Effector CD4-positive, alpha-beta T cell (primary cell): ENCODE measurements around the gene DDX5.
"Not testable (repeated sequence)": the region's sequence is repeated elsewhere in the genome, so short reads cannot be mapped to it uniquely, and the experiment has no call there.

Source experiments
- DNase-seq: peaks from one replicate; pipeline ENCODE4 v3.0.0-alpha.2; 2020

Gene DDX5

DNA sequence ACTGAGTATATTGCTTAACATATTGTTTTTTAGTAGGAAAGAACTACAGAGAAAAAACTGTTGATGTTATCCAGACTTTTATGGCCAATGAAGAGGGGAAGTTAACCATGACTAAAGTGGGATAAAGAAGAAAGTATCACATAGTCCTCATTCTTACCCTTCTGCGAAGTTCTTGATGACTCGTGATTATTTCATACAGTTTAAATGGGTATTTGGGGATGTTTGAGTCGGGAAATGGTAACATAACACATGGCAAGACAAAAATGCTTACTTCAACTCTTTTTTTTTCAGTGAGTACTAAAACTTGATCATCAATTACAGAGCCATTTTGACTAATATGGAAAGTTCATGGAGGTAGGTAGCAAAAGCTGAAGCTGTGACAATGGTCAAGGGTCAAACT lies 14.1 kb downstream of the DDX5 start:
- no peak for DNase-seq

DNA sequence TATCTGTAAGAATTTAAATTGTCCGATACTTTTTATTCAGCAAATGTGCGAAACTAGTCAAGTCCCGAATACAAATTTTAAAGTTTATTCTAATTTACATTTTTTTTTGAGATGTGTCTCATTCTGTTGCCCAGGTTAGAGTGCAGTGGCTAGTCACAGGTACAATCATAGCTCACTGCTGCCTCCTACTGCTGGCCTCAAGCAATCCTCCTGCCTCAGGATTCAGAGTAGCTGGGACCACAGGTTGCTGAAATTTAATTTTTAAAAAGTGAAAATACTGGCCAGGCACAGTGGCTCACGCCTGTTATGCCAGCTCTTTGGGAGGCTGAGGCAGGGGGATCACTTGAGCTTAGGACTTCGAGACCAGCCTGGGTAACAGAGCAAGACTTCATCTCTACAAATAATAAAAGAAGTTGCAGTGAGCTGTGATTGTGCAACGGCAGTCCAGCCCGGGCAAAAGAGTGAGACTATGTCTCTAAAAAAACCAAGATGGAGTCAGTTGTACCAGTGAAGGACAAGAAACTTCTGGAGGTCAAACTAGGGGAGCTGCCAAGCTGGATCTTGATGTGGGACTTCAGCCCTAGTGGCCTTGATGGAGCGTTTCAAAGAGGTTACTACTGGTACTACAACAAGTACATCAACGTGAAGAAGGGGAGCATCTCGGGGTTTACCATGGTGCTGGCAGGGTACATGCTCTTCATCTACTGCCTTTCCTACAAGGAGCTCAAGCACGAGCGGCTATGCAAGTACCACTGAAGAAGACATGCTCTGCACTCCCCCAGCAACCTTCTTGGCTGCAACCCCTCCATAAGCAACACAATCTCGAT lies 14.8 kb downstream of the DDX5 start:
- peak; percentile 24 for DNase-seq

DNA sequence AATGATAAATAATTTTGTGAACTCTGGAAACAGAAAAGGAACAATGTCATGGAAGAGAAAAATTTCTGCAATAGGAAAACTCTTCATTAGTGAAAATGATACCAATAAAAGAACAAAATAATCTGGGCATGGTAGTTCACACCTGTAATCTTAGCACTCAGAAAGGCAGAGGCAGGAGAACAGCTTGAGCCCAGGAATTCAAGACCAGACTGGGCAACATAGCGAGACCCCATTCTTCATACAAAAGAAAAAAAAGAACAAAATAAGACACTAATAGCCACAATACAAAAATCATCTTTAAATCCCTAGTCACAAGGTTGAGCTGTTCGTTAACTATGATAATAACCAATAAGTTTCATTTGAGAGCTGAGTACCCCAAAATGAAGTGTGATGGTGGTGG lies 17.8 kb downstream of the DDX5 start:
- no peak for DNase-seq

DNA sequence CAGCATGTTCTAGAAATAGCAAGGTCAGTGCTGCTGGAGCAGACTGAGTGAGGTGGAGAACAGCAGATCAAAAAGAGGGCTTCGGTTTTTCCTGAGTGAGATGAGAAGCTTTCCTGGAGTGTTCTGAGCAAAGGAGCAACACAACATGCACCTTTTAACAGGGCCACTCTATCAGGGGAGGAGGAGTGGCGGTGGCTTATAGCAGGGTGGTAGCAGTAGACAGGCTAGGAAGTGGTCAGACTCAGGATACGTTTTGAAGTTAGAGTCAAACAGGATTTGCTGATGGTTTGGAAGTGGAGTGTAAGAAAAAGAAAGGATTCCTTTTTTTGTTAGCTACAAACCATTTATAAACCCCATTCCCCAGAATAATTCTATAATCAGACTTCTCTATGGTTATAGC lies 21.7 kb downstream of the DDX5 start:
- DNase-seq: no peak

DNA sequence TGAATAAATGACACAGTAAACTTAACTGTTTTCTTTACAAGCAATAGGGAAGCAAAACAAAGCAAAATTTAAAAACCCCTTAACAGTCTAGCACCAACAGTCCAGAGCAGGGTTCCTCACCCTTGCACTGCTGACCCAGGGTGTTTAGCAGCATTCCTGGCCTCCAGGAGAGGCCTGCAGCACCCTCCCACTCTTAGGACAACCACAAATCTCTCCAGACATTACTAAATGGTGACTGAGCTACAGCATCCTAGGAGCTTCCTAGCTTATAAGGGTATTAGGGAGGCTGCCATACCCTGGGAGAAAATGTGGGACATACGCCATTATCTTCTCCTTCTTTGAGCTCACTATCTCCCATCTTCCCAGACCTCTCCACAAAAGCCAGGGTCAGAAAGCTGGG lies 25.1 kb downstream of the DDX5 start:
- DNase-seq: no peak

DNA sequence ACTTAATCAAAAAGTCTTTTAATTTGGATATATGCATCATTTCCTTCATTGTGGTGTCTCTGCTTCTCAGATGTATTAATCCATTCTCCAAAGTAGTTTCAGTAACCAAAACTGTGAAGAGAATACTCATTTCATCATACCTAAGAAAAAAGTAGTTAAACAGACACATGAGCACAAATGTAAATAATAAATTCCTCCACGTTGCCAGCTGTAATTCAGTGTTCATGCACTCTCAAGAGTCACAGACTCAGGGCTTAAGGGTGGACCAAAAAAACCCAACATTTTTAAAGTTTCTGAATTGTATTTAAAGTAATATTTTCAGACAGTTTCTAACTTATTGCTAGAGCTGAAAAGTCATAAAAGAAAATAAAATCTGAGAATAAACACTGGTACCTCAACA lies 28.2 kb downstream of the DDX5 start:
- DNase-seq: no peak

DNA sequence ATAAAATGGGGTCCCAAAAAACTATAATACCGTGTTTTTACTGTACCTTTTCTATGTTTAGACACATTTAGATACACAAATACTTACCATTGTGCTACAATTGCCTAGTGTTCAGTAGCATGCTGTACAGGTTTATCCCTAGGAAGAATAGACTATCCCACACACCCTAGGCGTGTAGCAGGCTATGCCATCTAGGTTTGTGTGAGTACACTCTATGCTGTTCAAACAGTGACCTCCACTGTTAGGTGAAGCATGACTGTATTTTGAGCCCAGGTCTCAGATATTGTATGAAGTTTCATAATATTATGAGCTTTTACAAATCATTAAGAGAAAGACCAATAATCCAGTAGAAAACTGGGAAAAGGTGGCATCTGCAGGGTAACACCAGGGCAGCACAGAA lies 33.5 kb downstream of the DDX5 start:
- no peak for DNase-seq

DNA sequence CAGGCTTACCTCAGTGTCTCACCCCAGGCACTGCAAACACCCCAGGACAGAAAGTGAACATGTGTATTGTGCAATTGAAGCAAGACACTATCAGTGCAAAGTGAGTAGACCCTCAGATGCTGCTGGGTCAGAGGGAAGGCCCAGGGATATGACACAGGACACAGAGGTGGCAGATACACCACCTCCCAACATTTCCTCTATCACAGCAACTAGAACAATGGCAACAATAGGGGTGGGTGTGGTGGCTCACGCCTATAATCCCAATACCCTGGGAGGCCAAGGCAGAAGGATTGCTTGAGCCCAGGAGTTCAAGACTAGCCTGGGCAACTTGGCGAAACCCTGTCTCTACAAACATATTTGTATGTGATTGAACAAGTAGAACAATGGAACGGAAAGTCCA lies 34.6 kb downstream of the DDX5 start:
- no peak for DNase-seq

DNA sequence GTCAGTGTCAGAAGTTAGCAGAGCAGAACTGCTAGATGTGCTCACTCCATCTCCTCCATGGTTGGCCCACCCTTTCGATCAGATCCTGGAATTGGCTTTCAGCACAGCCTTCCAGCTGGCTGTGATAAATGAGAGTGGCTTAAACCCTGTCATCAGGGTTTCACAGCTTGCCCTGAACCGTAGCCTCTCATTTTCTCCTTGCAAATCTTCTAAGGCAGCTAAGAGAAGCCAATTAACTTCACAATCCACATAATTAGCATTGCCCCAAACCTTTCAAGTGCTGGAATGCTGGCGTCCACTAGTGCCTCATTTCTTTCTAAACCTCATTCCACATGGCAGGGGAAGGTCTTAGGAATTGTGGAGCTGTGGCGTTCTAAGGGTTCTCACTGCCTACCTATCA lies 35.5 kb downstream of the DDX5 start:
- DNase-seq: no peak

DNA sequence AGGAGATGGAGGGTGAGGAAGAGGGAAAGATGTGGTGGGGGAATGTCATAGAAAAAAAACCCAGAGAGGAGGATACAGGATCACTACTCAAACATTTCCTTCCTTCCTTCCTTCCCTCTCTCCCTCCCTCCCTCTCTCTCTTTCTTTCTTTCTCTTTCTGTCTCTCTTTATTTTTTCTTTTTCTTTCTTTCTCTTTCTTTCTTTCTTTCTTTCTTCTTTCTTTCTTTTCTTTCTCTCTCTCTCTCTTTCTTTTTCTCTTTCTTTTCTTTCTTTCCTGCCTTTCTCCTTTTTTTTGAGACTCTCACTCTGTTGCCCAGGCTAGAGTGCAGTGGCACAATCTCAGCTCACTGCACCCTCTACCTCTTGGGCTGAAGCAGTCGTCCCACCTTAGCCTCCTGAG lies 39.3 kb downstream of the DDX5 start:
- not testable (repeated sequence) for DNase-seq

DNA sequence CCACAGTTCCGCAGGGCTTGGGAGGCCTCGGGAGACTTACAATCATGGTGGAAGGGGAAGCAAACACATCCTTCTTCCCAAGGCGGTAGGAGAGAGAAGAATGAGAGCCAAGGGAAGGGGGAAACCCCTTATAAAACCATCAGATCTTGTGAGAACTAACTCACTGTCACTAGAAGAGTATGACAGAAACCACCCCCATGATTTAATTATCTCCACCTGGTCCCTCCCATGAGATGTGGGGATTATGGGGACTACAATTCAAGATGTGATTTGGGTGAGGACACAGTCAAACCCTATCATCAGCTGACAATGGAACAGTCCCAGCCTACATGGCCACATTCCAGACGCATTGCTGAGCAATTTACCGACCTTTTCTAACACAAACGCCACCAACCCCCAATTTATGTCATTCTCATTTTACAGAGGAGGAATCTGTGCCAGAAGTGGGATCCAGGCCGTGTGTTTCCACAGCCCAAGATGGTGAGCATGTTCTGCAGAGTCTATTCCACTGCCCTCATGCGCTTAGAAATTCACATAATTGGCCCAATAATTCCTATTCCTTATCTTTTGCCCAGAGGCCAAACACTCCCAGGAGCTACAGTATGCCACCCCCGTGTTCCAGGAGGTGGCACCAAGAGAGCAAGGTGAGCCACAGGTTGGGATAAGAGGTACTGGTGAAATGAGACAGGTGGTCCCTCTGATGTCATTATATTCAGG lies 39.9 kb downstream of the DDX5 start:
- DNase-seq: no peak

DNA sequence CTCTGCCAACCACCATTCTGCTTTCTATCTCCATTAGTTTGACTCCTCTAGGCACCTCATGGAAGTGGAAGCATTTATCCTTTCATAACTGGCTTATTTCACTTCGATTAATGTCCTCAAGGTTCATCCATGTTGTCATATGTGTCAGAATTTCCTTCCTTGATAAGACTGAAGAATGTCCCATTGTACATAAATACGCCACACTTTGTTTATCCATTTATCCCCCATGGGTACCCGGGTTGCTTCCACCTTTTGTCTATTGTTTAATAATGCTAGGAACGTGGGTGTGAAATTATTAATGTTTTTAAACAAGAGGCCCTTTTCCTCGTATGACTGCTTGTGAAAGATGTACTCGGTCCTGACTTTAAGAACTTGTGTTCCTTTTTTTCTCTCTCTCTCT lies 44.3 kb downstream of the DDX5 start:
- DNase-seq: no peak

DNA sequence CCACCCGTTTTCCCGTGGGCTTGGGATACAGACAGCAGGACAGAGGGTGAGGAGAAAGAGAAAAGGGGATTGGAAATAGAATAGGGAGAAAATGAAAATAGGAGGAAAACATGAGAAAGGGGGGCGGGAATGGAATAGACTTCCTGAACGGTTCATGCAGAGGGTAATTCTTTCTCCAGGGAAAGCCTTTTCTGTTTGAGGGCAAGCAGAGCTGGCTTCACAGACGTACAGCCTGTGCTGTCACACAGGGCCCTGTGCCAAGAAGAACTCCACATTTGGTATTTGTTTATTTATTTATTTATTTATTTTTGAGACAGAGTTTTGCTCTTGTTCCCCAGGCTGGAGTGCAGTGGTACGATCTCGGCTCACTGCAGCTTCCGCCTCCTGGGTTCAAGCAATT lies 45.1 kb downstream of the DDX5 start:
- DNase-seq: no peak

DNA sequence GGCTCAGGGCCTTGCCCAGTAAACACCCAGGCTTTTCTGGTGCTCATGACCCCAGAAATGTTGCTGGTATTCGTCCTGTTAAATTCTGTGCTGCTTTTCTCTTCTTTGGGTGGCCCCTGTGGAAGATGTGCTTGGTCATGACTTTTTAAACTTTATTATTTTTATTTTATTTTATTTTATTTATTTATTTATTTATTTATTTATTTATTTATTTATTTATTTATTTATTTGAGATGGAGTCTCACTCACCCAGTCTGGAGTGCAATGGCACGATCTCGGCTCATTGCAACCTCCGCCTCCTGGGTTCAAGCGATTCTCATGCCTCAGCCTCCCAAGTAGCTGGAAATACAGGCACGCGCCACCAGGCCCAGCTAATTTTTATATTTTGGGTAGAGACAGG lies 46.3 kb downstream of the DDX5 start:
- not testable (repeated sequence) for DNase-seq

DNA sequence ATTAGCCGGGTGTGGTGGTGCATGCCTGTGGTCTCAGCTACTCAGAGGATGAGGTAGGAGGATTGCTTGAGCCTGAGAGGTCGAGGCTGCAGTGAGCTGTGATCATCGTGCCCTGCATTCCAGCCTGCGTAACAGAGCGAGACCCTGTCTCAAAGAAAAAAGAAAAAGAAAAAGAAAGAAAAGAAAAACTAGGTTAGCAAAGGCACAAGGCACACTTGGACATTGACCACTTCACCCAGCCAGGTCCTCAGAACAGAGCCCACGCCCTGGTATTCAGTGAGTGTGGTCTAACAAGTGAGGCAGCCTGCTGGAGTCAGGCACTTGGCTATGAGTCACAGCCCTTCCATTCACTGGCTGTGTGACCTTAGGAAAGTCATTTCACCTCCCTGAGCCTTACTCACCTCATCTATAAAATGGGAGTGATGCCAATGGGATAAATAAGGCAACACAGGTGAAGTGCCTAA lies 46.8 kb downstream of the DDX5 start:
- no peak for DNase-seq

DNA sequence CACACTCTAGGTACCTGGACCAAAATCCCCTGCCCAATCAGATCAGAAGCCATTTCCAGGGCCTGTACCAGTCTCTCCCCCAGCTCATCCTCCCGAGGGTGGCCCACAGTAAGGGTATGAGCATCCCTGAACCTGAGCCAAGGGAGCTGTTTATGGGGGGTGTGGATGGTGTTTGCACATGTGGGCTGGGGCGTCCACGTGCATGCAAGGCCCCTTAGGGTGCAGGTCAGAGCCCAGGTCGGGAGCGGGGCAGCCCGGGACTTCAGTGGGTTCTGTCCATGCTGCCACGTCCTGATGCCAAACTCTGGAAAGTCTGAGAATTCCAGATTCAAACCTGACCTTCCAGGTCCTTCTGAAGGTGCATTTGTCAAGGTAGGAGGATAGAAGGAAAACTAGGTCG lies 47.3 kb downstream of the DDX5 start:
- no peak for DNase-seq

DNA sequence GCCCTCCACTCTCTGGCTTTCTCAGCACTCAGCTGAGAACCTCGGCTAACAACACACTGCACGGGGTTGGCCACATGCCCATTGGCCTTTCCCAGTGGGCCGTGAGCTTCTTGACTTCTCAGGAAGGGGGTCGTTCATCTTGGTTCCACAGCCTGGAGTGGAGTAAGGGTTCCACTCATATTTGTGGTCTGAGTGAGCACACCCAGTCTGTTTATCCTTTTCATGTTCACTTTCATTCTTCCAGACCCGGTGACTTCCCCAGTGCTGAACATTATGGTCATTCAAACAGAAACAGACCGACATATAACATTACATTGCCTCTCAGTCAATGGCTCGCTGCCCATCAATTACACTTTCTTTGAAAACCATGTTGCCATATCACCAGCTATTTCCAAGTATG lies 48.9 kb downstream of the DDX5 start:
- DNase-seq: no peak

DNA sequence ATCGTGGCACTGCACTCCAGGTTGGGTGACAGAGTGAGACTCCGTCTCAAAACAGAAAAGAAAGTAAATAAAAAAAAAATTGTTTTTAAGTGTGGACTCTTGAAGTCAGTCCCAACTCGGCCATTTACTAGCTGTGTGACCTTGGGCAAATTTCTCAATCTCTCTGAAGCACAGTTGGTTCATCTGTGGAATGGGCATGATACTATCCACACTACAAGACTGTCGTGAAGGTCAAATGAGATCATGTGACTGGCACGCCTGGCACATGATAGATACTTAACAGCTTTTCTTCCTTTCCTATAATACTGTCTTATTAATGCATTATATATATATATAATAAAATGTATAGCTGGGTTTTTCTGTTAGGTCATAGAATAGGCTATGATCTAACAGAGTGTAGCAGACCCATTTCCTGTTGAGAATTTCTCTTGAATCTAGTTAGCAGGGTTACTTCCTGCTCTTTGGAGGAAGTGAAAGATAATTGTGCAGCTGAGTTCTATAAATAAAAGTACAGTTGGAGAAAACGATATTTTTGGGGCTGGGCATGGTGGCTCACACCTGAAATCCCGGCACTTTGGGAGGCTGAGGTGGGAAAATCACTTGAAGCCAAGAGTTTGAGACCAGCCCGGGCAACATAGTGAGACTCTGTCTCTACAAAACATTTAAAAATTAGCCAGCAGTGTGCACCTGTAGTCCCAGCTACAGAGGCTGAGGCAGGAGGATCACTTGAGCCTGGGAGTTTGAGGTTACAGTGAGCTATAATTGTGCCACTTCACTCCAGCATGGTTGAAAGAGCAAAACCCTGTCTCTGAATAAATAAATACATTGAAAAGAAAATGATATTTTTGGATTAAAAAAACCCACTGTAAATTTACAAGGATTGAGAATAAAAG lies 49.9 kb downstream of the DDX5 start:
- DNase-seq: no peak

DNA sequence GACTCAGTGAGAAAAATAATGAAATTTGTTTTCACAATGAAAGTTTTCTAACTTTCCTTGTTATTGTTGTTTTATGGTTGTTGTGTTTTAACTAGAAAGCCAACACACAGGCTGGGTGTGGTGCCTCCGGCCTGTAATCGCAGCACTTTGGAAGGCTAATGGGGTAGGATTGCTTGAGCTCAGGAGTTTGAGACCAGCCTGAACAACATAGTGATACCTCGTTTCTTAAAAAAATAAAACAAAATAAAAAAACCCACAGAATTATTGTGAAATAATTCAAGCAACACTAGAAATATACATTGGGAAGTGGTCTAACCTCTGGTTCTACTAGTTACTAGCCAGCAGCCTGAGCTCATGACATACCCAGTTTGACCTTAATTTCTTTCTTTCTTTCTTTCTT lies 56.5 kb downstream of the DDX5 start:
- no peak for DNase-seq

DNA sequence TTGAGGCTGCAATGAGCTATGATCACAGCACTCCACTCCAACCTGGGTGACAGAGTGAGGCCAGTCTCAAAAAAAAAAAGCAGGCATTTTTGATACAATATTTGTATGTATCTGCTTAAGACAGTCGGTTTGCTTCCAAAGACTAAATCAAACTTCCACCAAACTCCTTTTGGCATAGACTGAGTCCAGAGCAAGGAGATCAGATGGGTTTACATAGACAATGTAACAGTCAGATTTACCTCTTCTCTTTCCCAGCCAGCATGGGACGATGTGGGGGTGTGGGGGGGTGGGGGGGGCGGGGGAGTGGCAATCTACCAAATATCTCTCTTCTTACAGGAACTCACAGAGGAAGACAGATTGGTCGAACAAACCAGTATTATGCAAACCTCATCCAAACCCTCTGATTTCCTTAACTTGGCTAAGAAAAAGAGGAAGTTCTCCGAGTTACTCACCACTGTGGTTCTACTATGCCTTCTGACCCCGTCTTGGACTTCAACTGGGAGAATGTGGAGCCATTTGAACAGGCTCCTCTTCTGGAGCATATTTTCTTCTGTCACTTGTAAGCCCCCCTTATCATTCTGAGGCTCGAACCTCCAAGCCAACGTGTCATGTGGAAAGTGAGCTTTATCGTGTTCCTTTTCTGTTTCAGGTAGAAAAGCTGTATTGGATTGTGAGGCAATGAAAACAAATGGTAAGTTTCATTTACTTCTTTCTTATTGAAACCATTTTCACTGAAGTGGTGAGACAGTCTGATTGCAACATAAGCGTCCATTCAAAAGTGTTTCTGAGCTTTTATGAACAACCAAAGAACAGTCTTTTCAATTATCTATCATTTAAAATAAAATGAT lies 57.2 kb downstream of the DDX5 start, which contains the start of gene MILR1:
Gene MILR1 (plus strand): TSS at position 451 of the 848 bp plus-strand sequence. CDS start 54 bp downstream, at position 505.
- DNase-seq: no peak
